ENCODE measurements around the gene LAMA3.

LAMA3 gene

DNA sequence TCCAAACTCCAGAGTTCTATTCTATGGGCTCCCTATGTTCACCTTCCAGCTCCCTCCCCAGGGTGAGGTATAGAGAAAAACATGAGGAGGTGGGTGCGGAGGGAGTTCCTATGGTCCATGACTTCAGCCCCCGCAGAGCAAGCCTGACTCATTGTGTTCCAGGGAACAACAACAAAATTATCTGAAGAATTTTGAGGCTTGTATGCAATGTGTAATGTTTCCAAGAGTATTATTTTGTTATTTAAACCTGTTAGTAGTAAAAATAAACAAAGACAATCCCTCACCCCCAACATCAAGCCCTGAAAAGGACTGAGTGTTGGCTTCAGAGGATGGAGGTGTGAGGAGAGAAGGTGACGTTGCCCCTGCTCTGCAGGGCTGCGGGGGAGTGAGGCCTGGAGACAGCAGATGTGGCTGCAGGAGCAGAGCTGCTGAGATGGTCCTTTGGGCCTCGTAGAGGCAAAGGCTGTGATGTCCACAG is 29.0 kb downstream of the LAMA3 start:
- no peaks in the 10 kb centered on the region for H3K9me3 ChIP-seq (ENCODE audit: control insufficient read depth, low read length)
- no peak overlapping the region for H3K4me3 ChIP-seq (ENCODE audit: insufficient read depth, low read depth, low read length)
- H3K27ac ChIP-seq (ENCODE audit: insufficient read depth, low read depth, low read length, poor library complexity, severe bottlenecking) = no peak overlapping the region
- 96% methylated on average over 5 of the region's 5 CpGs for WGBS, 2 experiments
- no peaks in the 10 kb centered on the region for H3K27me3 ChIP-seq (ENCODE audit: control insufficient read depth, insufficient read depth, low read length, poor library complexity, severe bottlenecking)
- H3K4me1 ChIP-seq (ENCODE audit: control insufficient read depth, insufficient read depth, low read length) = no peaks in the 10 kb centered on the region
- H3K36me3 ChIP-seq (ENCODE audit: control insufficient read depth, insufficient read depth, low read length) = no peaks in the 10 kb centered on the region

DNA sequence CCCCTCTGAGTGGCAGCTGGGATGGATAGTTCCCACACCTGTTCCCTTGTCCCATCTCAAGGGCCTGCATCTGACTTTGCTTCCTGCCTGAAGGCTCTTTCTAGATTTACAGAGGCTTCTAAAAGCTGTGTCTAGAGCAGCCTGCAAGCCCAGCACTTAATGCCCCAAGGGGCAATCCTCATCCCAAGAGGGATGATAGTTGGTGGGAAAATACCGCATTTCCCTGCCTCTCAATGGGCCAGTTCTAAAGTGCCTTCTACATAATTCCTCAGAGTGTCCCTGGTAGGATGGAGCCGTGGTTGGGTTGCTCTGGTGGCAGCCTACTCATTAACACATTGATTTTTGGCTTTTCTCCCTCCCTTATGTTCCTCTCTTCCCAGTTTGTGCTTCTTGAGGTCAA is 29.5 kb downstream of the LAMA3 start:
- H3K27ac ChIP-seq (ENCODE audit: insufficient read depth, low read depth, low read length, poor library complexity, severe bottlenecking) = no peak overlapping the region
- H3K36me3 ChIP-seq (ENCODE audit: control insufficient read depth, insufficient read depth, low read length) = no peaks in the 10 kb centered on the region
- no peak overlapping the region for H3K4me3 ChIP-seq (ENCODE audit: insufficient read depth, low read depth, low read length)
- H3K9me3 ChIP-seq (ENCODE audit: control insufficient read depth, low read length) = no peaks in the 10 kb centered on the region
- 99 to 100% methylated on average over 2 of the region's 2 CpGs for WGBS, 2 experiments
- H3K27me3 ChIP-seq (ENCODE audit: control insufficient read depth, insufficient read depth, low read length, poor library complexity, severe bottlenecking) = no peaks in the 10 kb centered on the region
- H3K4me1 ChIP-seq (ENCODE audit: control insufficient read depth, insufficient read depth, low read length) = no peaks in the 10 kb centered on the region

DNA sequence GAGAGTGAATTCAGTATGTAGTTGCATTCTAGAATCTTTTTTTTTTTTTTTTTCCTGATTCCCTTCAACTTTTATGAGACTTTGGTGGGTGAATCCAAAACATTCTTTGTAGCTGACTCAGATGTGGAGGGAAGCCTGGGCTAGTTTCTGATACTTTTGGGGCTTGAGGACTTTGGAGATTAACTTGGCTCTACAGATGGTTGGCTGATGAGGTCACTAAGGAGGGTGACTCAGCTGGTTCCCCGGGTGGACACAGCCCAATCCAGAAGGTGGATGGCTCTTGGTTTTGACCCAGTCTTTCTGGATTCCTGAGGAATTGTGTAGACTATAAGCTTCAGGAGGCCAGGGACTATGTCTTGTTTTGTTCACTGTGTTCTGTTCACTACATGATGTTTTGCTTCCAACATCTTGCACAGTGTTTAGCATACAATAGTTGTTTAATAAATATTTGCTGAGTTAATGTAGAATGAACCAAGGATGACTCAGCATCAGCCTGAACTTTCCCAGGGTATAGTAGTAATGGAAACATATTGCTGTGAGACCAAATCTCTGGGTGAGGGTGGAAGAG is 30.5 kb downstream of the LAMA3 start:
- H3K27me3 ChIP-seq (ENCODE audit: control insufficient read depth, insufficient read depth, low read length, poor library complexity, severe bottlenecking) = no peaks in the 10 kb centered on the region
- no peaks in the 10 kb centered on the region for H3K36me3 ChIP-seq (ENCODE audit: control insufficient read depth, insufficient read depth, low read length)
- H3K4me1 ChIP-seq (ENCODE audit: control insufficient read depth, insufficient read depth, low read length) = no peaks in the 10 kb centered on the region
- no peaks in the 10 kb centered on the region for H3K9me3 ChIP-seq (ENCODE audit: control insufficient read depth, low read length)
- 59 to 70% methylated on average over 1 of the region's 1 CpG for WGBS, 2 experiments
- H3K4me3 ChIP-seq (ENCODE audit: insufficient read depth, low read depth, low read length) = no peak overlapping the region
- H3K27ac ChIP-seq (ENCODE audit: insufficient read depth, low read depth, low read length, poor library complexity, severe bottlenecking) = no peak overlapping the region

DNA sequence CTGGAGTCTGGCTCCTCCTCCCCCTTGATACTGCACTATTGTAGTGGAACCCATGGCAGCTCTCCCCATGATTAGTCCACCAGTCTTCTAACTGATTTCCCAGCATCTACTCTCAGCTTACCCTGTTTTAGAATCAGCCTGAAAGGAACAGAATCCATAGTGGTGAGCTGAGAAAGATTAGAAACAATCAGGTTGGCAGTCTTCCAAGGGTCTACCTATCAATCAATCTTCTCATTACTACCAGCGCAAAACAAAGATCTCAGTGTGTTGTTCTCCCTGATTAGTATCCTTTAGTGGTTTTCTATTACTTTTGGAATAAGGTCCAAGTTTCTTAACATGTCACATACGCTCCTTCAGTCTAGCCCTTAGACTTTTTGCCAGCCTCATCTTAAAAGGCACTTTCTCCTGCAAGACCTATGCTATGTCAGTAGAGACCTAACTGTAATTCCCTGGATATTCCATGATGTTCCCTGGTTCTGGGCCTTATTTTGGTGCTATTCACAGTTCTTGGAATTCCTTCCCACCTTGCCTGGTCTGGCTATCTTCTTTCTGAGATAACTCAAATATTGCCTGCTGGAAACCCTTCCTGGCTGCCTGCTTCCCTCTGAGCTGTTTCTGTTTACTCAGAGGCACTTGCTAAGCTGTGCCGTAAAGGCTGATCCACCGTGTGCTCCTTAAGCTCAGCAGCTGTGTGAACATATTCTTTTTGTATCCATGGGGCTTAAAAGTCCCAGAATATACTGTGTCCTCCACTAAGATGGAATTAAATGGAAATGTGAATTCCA is 32.6 kb downstream of the LAMA3 start:
- Histone ChIP-seq H3K36me3 (ENCODE audit: control insufficient read depth, insufficient read depth, low read length) (no peaks in the 10 kb centered on the region), H3K9me3 (ENCODE audit: control insufficient read depth, low read length) (no peaks in the 10 kb centered on the region), H3K4me1 (ENCODE audit: control insufficient read depth, insufficient read depth, low read length) (no peaks in the 10 kb centered on the region), H3K4me3 (ENCODE audit: insufficient read depth, low read depth, low read length) (no peak overlapping the region), H3K27ac (ENCODE audit: insufficient read depth, low read depth, low read length, poor library complexity, severe bottlenecking) (no peak overlapping the region), H3K27me3 (ENCODE audit: control insufficient read depth, insufficient read depth, low read length, poor library complexity, severe bottlenecking) (no peaks in the 10 kb centered on the region)
- WGBS, 2 experiments = 69 to 71% methylated on average over 4 of the region's 4 CpGs

GRCh38 chr18:23722646-23723045 is 33.4 kb downstream of the LAMA3 start:
- Histone ChIP-seq H3K4me1 (ENCODE audit: control insufficient read depth, insufficient read depth, low read length) (no peaks in the 10 kb centered on the region), H3K4me3 (ENCODE audit: insufficient read depth, low read depth, low read length) (no peak overlapping the region), H3K36me3 (ENCODE audit: control insufficient read depth, insufficient read depth, low read length) (no peaks in the 10 kb centered on the region), H3K9me3 (ENCODE audit: control insufficient read depth, low read length) (no peaks in the 10 kb centered on the region), H3K27ac (ENCODE audit: insufficient read depth, low read depth, low read length, poor library complexity, severe bottlenecking) (no peak overlapping the region), H3K27me3 (ENCODE audit: control insufficient read depth, insufficient read depth, low read length, poor library complexity, severe bottlenecking) (no peaks in the 10 kb centered on the region)
- WGBS, 2 experiments = 89 to 98% methylated on average over 3 of the region's 3 CpGs

DNA sequence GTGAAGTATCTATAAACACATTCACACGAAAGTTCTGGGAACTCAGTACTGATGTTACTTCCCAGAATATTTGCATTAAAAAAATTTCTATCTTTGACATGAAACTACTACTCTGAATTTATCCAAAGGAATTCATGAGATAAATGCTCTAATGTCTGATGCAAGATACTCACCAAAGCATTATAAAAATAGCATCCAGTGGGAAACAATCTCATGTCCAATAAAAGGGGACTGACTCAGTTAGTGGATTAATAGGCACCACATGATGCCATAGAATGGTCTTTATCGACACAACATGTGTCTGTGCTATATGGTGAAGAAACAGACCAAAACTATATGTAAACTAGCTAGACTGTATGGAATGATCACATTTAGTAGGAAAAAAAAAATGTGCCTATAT is 33.9 kb downstream of the LAMA3 start:
- Histone ChIP-seq H3K4me1 (ENCODE audit: control insufficient read depth, insufficient read depth, low read length) (no peaks in the 10 kb centered on the region), H3K27ac (ENCODE audit: insufficient read depth, low read depth, low read length, poor library complexity, severe bottlenecking) (no peak overlapping the region), H3K9me3 (ENCODE audit: control insufficient read depth, low read length) (no peaks in the 10 kb centered on the region), H3K4me3 (ENCODE audit: insufficient read depth, low read depth, low read length) (no peak overlapping the region), H3K27me3 (ENCODE audit: control insufficient read depth, insufficient read depth, low read length, poor library complexity, severe bottlenecking) (no peaks in the 10 kb centered on the region), H3K36me3 (ENCODE audit: control insufficient read depth, insufficient read depth, low read length) (no peaks in the 10 kb centered on the region)
- WGBS, 2 experiments = 91 to 100% methylated on average over 1 to 2 of the region's 2 CpGs

GRCh38 chr18:23724681-23725080 is 35.4 kb downstream of the LAMA3 start:
- WGBS, 2 experiments = 94 to 95% methylated on average over 3 of the region's 3 CpGs
- H3K4me1 ChIP-seq (ENCODE audit: control insufficient read depth, insufficient read depth, low read length) = no peaks in the 10 kb centered on the region
- H3K4me3 ChIP-seq (ENCODE audit: insufficient read depth, low read depth, low read length) = no peak overlapping the region
- no peaks in the 10 kb centered on the region for H3K9me3 ChIP-seq (ENCODE audit: control insufficient read depth, low read length)
- no peak overlapping the region for H3K27ac ChIP-seq (ENCODE audit: insufficient read depth, low read depth, low read length, poor library complexity, severe bottlenecking)
- no peaks in the 10 kb centered on the region for H3K36me3 ChIP-seq (ENCODE audit: control insufficient read depth, insufficient read depth, low read length)
- no peaks in the 10 kb centered on the region for H3K27me3 ChIP-seq (ENCODE audit: control insufficient read depth, insufficient read depth, low read length, poor library complexity, severe bottlenecking)

DNA sequence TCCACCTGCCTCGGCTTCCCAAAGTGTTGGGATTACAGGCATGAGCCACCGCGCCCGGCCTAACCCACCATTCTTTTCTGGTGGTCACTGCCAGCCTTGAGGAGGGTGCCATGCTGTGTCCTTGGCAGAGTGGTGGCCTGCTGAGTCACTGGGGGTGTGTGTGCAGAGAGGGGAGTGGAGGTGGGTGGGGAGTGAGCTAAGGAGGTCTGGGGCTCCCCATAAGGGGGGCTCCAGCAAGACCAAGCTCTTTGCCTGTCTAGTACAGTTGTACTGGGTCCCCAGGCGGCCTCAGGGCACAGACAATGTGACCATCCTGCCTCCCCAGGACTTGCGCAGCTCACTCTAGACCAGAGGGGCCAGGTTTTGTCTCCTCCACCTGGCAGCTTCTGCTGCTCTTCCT is 36.1 kb downstream of the LAMA3 start:
- no peaks in the 10 kb centered on the region for H3K4me1 ChIP-seq (ENCODE audit: control insufficient read depth, insufficient read depth, low read length)
- H3K36me3 ChIP-seq (ENCODE audit: control insufficient read depth, insufficient read depth, low read length) = no peaks in the 10 kb centered on the region
- no peak overlapping the region for H3K4me3 ChIP-seq (ENCODE audit: insufficient read depth, low read depth, low read length)
- no peaks in the 10 kb centered on the region for H3K9me3 ChIP-seq (ENCODE audit: control insufficient read depth, low read length)
- no peaks in the 10 kb centered on the region for H3K27me3 ChIP-seq (ENCODE audit: control insufficient read depth, insufficient read depth, low read length, poor library complexity, severe bottlenecking)
- H3K27ac ChIP-seq (ENCODE audit: insufficient read depth, low read depth, low read length, poor library complexity, severe bottlenecking) = no peak overlapping the region
- 85 to 88% methylated on average over 6 of the region's 6 CpGs for WGBS, 2 experiments

GRCh38 chr18:23725827-23726661 is 36.8 kb downstream of the LAMA3 start:
- 92% methylated on average over 7 of the region's 7 CpGs for WGBS, 2 experiments
- no peak overlapping the region for H3K27ac ChIP-seq (ENCODE audit: insufficient read depth, low read depth, low read length, poor library complexity, severe bottlenecking)
- no peaks in the 10 kb centered on the region for H3K27me3 ChIP-seq (ENCODE audit: control insufficient read depth, insufficient read depth, low read length, poor library complexity, severe bottlenecking)
- H3K9me3 ChIP-seq (ENCODE audit: control insufficient read depth, low read length) = no peaks in the 10 kb centered on the region
- no peaks in the 10 kb centered on the region for H3K36me3 ChIP-seq (ENCODE audit: control insufficient read depth, insufficient read depth, low read length)
- H3K4me1 ChIP-seq (ENCODE audit: control insufficient read depth, insufficient read depth, low read length) = no peaks in the 10 kb centered on the region
- no peak overlapping the region for H3K4me3 ChIP-seq (ENCODE audit: insufficient read depth, low read depth, low read length)
